Measurements from ENCODE around the gene RYR1.
"Not testable (repeated sequence)": the region's sequence is repeated elsewhere in the genome, so short reads cannot be mapped to it uniquely, and the experiment has no call there.

The RYR1 gene

DNA sequence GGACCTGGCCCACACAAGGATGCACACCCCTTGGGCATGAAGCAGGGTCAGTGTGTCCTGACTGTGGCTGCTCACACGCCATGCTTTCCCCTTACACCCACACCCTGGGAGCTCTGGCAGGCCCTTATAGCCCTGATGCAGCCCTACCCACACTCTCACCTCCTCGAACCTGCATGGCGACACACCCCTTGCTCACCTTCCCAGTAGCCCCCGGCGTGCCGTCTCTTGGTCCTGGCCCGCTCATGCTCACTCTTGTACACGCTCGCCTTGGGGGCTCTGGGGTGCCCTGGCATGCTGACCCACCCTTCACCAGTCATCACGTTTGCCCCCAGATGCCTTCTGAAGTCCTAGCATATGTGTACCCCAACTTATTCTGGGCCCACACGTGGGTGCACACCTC lies 128.2 kb downstream of the RYR1 start:
- no peak for DNase-seq (ENCODE audit: low spot score)

- DNase-seq (ENCODE audit: low spot score), result no peak
Observed at GRCh38 chr19:38562096-38562495, 128.6 kb downstream of the RYR1 start.

DNA sequence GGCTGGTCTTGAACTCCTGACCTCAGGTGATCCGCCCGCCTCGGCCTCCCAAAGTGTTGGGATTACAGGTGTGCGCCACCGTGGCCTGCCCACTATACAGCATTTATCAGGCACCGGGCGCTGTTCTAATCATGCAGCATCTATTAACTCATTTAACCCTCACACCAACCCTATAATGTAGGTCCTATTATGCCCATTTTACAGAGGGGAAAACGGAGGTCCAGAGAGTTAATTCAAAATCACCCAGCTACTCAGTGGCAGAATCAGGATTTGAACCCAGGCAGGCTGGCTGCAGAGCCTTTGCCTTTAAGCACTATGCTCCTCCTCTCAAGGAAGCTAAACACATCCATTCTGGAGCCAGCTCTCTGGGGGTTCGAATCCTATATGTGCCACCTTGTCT lies 130.0 kb downstream of the RYR1 start:
- no peak for DNase-seq (ENCODE audit: low spot score)

- DNase-seq (ENCODE audit: low spot score), result no peak
Observed at GRCh38 chr19:38564981-38565690, 131.6 kb downstream of the RYR1 start.

DNA sequence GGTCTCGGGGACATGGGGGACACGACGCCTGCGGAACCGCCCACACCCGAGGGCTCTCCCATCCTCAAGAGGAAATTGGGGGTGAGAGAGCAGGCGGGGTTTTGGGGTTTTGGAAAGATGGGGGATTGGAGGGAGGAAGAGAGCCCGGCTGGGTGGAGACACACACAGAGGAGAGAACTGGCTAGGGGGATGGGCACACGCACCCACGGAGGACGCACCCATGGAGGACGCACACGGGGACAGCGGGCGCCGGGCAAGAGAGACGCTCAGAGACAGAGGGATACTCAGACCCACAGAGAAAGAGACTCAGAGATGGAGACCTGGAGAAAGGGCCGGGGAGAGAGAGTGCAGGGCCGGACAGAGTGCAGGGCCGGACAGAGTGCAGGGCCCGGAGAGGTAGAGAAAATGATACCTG lies 132.2 kb downstream of the RYR1 start:
- DNase-seq (ENCODE audit: low spot score), result no peak

DNA sequence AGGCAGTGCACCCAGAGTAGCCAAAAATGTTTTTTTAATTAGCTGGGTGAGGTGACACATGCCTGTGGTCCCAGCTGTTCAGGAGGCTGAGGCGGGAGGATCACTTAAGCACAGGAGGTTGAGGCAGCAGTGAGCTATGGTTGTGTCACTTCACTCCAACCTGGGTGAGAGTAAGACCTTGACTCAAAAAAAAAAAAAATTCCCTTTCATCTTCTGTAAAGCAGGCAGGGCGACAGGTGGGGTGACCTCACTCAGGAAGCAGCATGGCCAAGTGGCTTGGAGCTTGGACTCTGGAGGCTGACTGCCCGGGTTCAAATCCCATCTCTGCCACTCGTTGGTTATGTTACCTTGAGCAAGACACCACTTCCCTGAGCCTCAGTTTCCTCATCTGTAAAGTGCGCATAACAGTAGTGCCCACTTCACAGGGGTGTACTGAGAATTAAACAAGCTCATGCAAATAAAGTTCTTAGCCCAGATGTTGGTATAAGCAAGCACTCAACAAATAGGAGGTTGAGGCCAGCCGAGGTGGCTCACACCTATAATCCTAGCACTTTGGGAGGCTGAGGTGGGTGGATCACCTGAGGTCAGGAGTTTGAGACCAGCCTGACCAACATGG lies 136.0 kb downstream of the RYR1 start:
- no peak for DNase-seq (ENCODE audit: low spot score)

GRCh38 chr19:38571682-38572081 lies 138.2 kb downstream of the RYR1 start:
- DNase-seq (ENCODE audit: low spot score), result no peak

GRCh38 chr19:38577826-38578225 lies 144.3 kb downstream of the RYR1 start:
- no peak for DNase-seq (ENCODE audit: low spot score)

GRCh38 chr19:38579304-38579703 lies 145.8 kb downstream of the RYR1 start:
- DNase-seq (ENCODE audit: low spot score), result not testable (repeated sequence)

DNA sequence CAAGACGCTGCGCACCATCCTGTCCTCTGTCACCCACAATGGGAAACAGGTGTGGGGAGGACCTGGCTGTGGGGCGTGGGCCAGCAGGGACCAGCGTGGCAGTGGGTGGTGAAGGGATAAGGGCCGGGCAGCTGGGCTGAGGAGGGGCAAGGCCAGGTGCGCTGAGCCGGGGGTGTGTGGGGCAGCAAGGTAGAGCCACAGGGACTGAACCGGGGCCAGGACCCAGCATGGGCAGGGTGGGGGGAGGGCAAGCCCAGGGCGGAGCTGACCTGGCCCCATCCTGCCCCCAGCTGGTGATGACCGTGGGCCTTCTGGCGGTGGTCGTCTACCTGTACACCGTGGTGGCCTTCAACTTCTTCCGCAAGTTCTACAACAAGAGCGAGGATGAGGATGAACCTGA lies 146.6 kb downstream of the RYR1 start:
- no peak for DNase-seq (ENCODE audit: low spot score)

GRCh38 chr19:38583219-38583984 lies 149.9 kb downstream of the RYR1 start:
- no peak for DNase-seq (ENCODE audit: low spot score)

GRCh38 chr19:38583985-38584305 lies 150.5 kb downstream of the RYR1 start:
- no peak for DNase-seq (ENCODE audit: low spot score)

DNA sequence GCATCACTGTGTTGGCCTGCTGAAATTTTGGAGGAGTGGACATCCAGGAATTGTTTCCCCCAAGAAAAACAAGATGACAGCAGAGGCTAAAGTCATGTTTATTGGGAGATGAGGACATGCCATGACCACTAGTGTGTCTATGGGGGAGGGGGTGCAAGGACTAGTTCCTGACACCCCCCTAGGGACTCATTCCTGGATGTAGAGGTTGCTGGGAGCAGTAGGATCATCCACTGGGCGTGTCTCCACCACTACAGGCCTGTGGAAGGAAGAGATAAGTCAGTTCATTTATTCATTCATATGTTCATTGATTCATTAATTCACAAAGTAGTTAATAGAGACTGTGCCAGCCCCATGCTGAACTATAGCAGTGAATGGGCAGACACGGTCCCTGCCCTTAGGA lies 154.1 kb downstream of the RYR1 start:
- no peak for DNase-seq (ENCODE audit: low spot score)

GRCh38 chr19:38588041-38588440 lies 154.6 kb downstream of the RYR1 start:
- DNase-seq (ENCODE audit: low spot score), result no peak

DNA sequence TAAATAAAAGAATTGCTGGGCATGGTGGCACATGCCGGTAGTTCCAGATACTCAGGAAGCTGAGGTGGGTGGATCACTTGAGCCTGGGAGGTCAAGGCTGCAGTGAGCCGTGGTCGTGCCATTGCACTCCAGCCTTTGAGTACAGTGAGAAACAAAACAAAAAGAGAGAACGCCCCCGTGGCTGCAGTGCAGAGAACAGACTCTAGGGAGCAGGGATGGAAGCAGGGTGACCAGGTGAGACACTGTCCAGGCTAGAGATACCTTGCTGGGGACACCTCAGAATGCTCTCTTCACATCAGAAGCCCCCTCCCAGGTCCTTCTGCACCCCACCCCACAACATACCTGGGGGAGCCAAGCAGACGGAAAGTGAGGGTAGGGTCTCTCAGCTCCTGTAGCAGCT lies 159.4 kb downstream of the RYR1 start:
- DNase-seq (ENCODE audit: low spot score), result no peak

DNA sequence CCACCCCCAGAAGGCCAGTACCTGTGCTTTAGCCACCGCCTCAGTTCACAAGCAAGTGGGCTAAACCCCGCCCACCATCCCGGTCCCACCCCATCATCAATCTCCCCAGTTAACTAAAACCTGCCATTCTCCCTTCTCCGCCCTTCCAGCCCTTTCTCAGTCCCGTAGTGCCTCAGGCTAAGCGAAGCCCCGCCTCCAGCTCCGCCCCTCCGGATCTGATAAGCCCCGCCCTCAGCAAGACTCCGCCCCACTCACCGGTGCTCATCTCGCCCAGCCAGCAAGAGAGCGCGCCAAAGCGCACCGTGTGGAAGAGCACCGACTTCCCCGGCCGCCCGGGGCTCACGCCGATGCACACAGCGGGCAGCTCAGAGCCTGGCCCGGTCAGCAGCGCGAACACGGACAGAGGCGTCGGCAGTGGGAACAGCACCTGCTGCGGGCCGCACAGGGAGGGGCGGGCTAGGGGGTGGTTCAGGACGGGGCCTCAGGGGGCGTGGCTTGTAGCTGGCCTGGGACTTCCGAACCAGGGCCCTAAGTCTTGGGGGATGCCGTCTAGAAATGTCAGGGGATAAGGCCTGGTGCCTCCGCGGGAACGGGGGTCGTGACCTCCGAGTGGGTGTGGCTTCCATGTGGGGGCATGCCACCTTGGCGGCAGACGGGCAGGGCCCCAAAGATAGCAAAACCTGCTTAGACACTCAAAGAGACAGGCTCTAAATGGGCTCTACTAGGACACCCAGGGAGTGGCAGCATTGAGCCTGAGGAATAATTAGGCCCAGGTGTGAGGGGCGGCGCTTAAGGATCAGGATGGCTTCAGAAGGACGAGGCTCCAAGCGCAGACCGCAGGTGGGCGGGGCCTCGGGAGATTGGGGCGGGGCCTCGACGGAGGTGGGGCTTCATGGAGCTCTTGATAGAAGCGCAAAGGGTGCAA lies 162.8 kb downstream of the RYR1 start:
- DNase-seq (ENCODE audit: low spot score), result no peak

GRCh38 chr19:38597075-38597474 lies 163.6 kb downstream of the RYR1 start:
- DNase-seq (ENCODE audit: low spot score), result no peak

GRCh38 chr19:38599722-38600121 lies 166.2 kb downstream of the RYR1 start:
- no peak for DNase-seq (ENCODE audit: low spot score)

- not testable (repeated sequence) for DNase-seq (ENCODE audit: low spot score)
Observed at GRCh38 chr19:38602856-38603255, 169.4 kb downstream of the RYR1 start.

DNA sequence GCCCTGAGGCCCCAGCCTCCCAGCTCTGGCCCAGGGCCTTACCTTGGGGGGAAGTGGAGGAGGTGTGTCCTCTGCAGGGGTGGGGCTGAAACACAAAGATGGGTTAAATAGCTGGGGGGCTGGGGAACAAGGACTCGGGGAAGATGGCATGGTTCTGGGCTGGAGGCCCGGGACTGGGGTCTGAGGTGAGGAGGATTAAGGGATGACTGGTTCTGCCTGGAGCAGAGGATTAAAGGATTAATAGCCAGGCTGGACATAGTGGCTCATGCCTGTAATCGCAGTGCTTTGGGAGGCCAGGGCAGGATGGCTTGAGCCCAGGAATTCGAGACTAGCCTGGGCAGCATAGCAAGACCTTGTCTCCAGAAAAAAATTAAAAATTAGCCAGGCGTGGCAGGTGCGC lies 172.6 kb downstream of the RYR1 start:
- DNase-seq (ENCODE audit: low spot score), result no peak

DNA sequence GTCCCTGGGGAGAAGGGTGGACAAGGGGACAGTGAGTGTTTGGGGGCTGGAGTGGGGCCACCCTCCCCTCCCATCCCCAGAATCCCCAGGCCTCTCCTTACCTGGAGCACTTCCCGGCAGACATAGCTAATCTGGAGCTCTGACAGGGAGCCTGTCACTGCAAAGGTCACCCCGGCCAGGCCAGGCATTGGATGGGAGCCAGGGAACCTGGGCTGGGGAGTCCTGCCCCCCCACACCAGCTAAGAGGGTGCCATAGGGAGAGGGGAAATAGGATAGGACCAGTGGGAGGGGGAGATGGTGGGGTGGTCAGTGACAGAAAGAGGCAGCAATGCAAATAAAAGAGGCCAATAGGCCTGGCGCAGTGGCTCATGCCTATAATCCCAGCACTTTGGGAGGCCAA lies 180.8 kb downstream of the RYR1 start:
- no peak for DNase-seq (ENCODE audit: low spot score)

- no peak for DNase-seq (ENCODE audit: low spot score)
Observed at GRCh38 chr19:38615007-38615581, 181.6 kb downstream of the RYR1 start.

All from NAMALWA (cell line).